ENCODE measurements around the gene CCNYL1. TPM values are rescaled to one million over a fixed set of nuclear protein-coding genes. Genes with fewer than 3 reads are reported as not detected.

Gene CCNYL1
- total RNA-seq, 3 donors from 2014 or later (not counting 1 experiment from before 2014, with no cell fraction given) = 7.9 to 11.7 (median 10.2) TPM

GRCh38 chr2:207777124-207777523 lies 65.7 kb downstream of the CCNYL1 start:
- no peak for ATAC-seq
- Histone ChIP-seq H3K4me3 (ENCODE audit: low read length) (no peak overlapping the region), H3K27ac (ENCODE audit: low read length) (no peak overlapping the region), H3K4me1 (ENCODE audit: control insufficient read depth, insufficient read depth, low read length) (no peaks in the 10 kb centered on the region), H3K9me3 (ENCODE audit: control insufficient read depth, insufficient read depth, low read length) (no peaks in the 10 kb centered on the region), H3K36me3 (ENCODE audit: control insufficient read depth, insufficient read depth, low read length) (no peaks in the 10 kb centered on the region), H3K27me3 (ENCODE audit: control insufficient read depth, insufficient read depth, low read length) (no peaks in the 10 kb centered on the region)
- 92% methylated on average over 6 of the region's 6 CpGs for WGBS (ENCODE audit: insufficient coverage)
- Mint-ChIP-seq H3K4me1 (no peaks in the 10 kb centered on the region), H3K4me3 (no peak overlapping the region), H3K27me3 (ENCODE audit: low read depth in 2 of 2) (peaks cover 0 to 5% of the 10 kb centered on the region in 2 donors), H3K27ac (no peak overlapping the region), H3K9me3 (no peaks in the 10 kb centered on the region), H3K36me3 (no peaks in the 10 kb centered on the region)
- intact Hi-C loops (cut with micrococcal nuclease) = no loop called here
- DNase-seq = no peak
- no peak for TF ChIP-seq CTCF (IDR thresholded peaks at IDR 0.05)

GRCh38 chr2:207778298-207778882 lies 67.0 kb downstream of the CCNYL1 start:
- intact Hi-C loops (cut with micrococcal nuclease) = no loop called here
- Mint-ChIP-seq H3K36me3 (no peaks in the 10 kb centered on the region), H3K27ac (no peak overlapping the region)

GRCh38 chr2:207779523-207779922 lies 68.1 kb downstream of the CCNYL1 start:
- DNase-seq = no peak
- no peaks in the 10 kb centered on the region for H3K27me3 ChIP-seq (ENCODE audit: control insufficient read depth, insufficient read depth, low read length)
- TF ChIP-seq CTCF (IDR thresholded peaks at IDR 0.05) = no peak
- no peak overlapping the region for H3K27ac Mint-ChIP-seq
- no peak overlapping the region for H3K4me3 ChIP-seq (ENCODE audit: low read length)
- H3K36me3 ChIP-seq (ENCODE audit: control insufficient read depth, insufficient read depth, low read length) = no peaks in the 10 kb centered on the region
- intact Hi-C loops (cut with micrococcal nuclease) = no loop called here
- no peak overlapping the region for H3K4me3 Mint-ChIP-seq
- no peak for ATAC-seq
- 94% methylated on average over 10 of the region's 11 CpGs for WGBS (ENCODE audit: insufficient coverage)
- no peaks in the 10 kb centered on the region for H3K9me3 ChIP-seq (ENCODE audit: control insufficient read depth, insufficient read depth, low read length)
- H3K9me3 Mint-ChIP-seq = no peaks in the 10 kb centered on the region
- no peaks in the 10 kb centered on the region for H3K4me1 Mint-ChIP-seq
- H3K27ac ChIP-seq (ENCODE audit: low read length) = no peak overlapping the region
- peaks cover 0 to 10% of the 10 kb centered on the region in 2 donors for H3K27me3 Mint-ChIP-seq (ENCODE audit: low read depth in 2 of 2)
- no peaks in the 10 kb centered on the region for H3K4me1 ChIP-seq (ENCODE audit: control insufficient read depth, insufficient read depth, low read length)
- no peaks in the 10 kb centered on the region for H3K36me3 Mint-ChIP-seq

More at GRCh38 chr2:207778298-207778882, 67.0 kb downstream of the CCNYL1 start:
- Mint-ChIP-seq H3K4me3 (no peak overlapping the region), H3K4me1 (no peaks in the 10 kb centered on the region), H3K27me3 (ENCODE audit: low read depth in 2 of 2) (peaks cover 0 to 10% of the 10 kb centered on the region in 2 donors), H3K9me3 (no peaks in the 10 kb centered on the region)
- no peaks in the 10 kb centered on the region for H3K4me1 ChIP-seq (ENCODE audit: control insufficient read depth, insufficient read depth, low read length)
- 60% methylated on average over 1 of the region's 4 CpGs for WGBS (ENCODE audit: insufficient coverage)
- ATAC-seq = no peak
- TF ChIP-seq CTCF (IDR thresholded peaks at IDR 0.05) = no peak
- no peaks in the 10 kb centered on the region for H3K27me3 ChIP-seq (ENCODE audit: control insufficient read depth, insufficient read depth, low read length)
- H3K27ac ChIP-seq (ENCODE audit: low read length) = no peak overlapping the region
- DNase-seq = no peak
- H3K9me3 ChIP-seq (ENCODE audit: control insufficient read depth, insufficient read depth, low read length) = no peaks in the 10 kb centered on the region
- no peaks in the 10 kb centered on the region for H3K36me3 ChIP-seq (ENCODE audit: control insufficient read depth, insufficient read depth, low read length)
- no peak overlapping the region for H3K4me3 ChIP-seq (ENCODE audit: low read length)

Data from natural killer cell (primary cell).